Activated CD8-positive, alpha-beta memory T cell treated with anti-CD3 and anti-CD28 coated beads, Interleukin-2, amount 50 U/mL, for 24 hours (primary cell): ENCODE results near the gene MLF2.
"Not testable (repeated sequence)": the region's sequence is repeated elsewhere in the genome, so short reads cannot be mapped to it uniquely, and the experiment has no call there.

Experiments
- DNase-seq: peaks from one replicate; pipeline ENCODE4 v3.0.0-alpha.2; 2020; ENCODE audit errors: extremely low read depth

The MLF2 gene

GRCh38 chr12:6734506-6735387 is 18.2 kb downstream of the MLF2 start:
- no peak for DNase-seq

- no peak for DNase-seq
Measured at GRCh38 chr12:6730169-6730568, 22.8 kb downstream of the MLF2 start.

GRCh38 chr12:6729186-6729585 is 23.8 kb downstream of the MLF2 start:
- DNase-seq: no peak

GRCh38 chr12:6725350-6725749 is 27.6 kb downstream of the MLF2 start:
- no peak for DNase-seq

- no peak for DNase-seq
Measured at GRCh38 chr12:6724409-6724797, 28.5 kb downstream of the MLF2 start.

GRCh38 chr12:6723607-6724408 is 29.1 kb downstream of the MLF2 start, which contains the start of gene COPS7A:
Gene COPS7A, plus strand, starts transcription at chr12:6724046. Its CDS starts 611 bp downstream, at chr12:6724657.
- DNase-seq: peak; percentile 95

GRCh38 chr12:6722863-6723262 is 30.1 kb downstream of the MLF2 start:
- DNase-seq: no peak

- no peak for DNase-seq
Measured at GRCh38 chr12:6716874-6717437, 36.0 kb downstream of the MLF2 start.

GRCh38 chr12:6716031-6716873 is 36.7 kb downstream of the MLF2 start:
- not testable (repeated sequence) for DNase-seq

GRCh38 chr12:6708960-6709394 is 44.0 kb downstream of the MLF2 start:
- no peak for DNase-seq

GRCh38 chr12:6708351-6708750 is 44.6 kb downstream of the MLF2 start:
- not testable (repeated sequence) for DNase-seq

GRCh38 chr12:6703631-6704030 is 49.3 kb downstream of the MLF2 start:
- DNase-seq: no peak

GRCh38 chr12:6701078-6701768 is 51.7 kb downstream of the MLF2 start:
- DNase-seq: no peak

GRCh38 chr12:6700646-6701051 is 52.3 kb downstream of the MLF2 start, which contains the start of gene PIANP:
Gene PIANP, minus strand, starts transcription at chr12:6700815. Its CDS starts 2,754 bp downstream, at chr12:6698061.
- DNase-seq: no peak

GRCh38 chr12:6699989-6700645 is 52.8 kb downstream of the MLF2 start:
- no peak for DNase-seq

GRCh38 chr12:6699259-6699988 is 53.5 kb downstream of the MLF2 start:
- DNase-seq: no peak

GRCh38 chr12:6698352-6699046 is 54.4 kb downstream of the MLF2 start:
- DNase-seq: no peak
